Transverse colon (tissue), 4 donors: ENCODE data around the gene AIP. TPM values are rescaled to one million over a fixed set of nuclear protein-coding genes. Genes with fewer than 3 reads are reported as not detected.

ENCODE experiments used
- DNase-seq: peaks from one replicate; pipeline ENCODE4 v3.0.0-alpha.2; 2019
- H3K27ac ChIP-seq, 4 donors: fragments of 200-600 bp; sonication (generic); 2 replicates each; pipeline ENCODE4 v1.5.1; 2016 to 2018; ENCODE audit warnings: inconsistent platforms in 4 of 4
- H3K27me3 ChIP-seq: fragments of 200-600 bp; sonication (generic); 2 replicates; pipeline ENCODE4 v1.5.1; 2017; ENCODE audit warnings: inconsistent platforms
- H3K36me3 ChIP-seq, 4 donors: fragments of 200-600 bp; sonication (generic); 2 replicates each; pipeline ENCODE4 v1.5.1; 2017 to 2019; ENCODE audit warnings: inconsistent platforms in 4 of 4
- H3K4me1 ChIP-seq, 4 donors: fragments of 200-600 bp; sonication (generic); 2 replicates each; pipeline ENCODE4 v1.5.1; 2017 to 2020; ENCODE audit warnings: inconsistent platforms in 4 of 4
- H3K4me3 ChIP-seq, 4 donors: fragments of 200-600 bp; sonication (generic); 1 replicate in 1 of 4; 2 replicates in 3 of 4; pipeline versions ENCODE4 v1.5.1 to v1.6.1; 2017 to 2019; ENCODE audit warnings: inconsistent platforms in 4 of 4
- H3K9me3 ChIP-seq, 2 donors: fragments of 200-600 bp; sonication (generic); 2 replicates each; pipeline ENCODE4 v1.5.1; 2017 to 2019; ENCODE audit warnings: inconsistent platforms in 2 of 2
- CTCF ChIP-seq, 5 experiments: fragments of 200-600 bp in 3 of 5; fragments of 450-650 bp in 2 of 5; sonication (generic) in 3 of 5; IDR thresholded peaks; 1 replicate in 2 of 5; 2 replicates in 3 of 5; pipeline ENCODE4 v1.5.1; 2016 to 2017; ENCODE audit warnings: antibody characterized with exemption in 5 of 5, inconsistent platforms in 3 of 5, mild to moderate bottlenecking in 2 of 5, moderate library complexity in 1 of 5
- EP300 ChIP-seq: sonication (generic); formaldehyde crosslinking; IDR thresholded peaks from one replicate; pipeline ENCODE4 v1.6.1; 2017; ENCODE audit warnings: antibody characterized with exemption, low read depth
- POLR2A ChIP-seq: fragments of 450-650 bp; IDR thresholded peaks from one replicate; pipeline ENCODE4 v1.6.1; 2016; ENCODE audit warnings: antibody characterized with exemption, mild to moderate bottlenecking, moderate library complexity
- POLR2AphosphoS5 ChIP-seq, 3 donors: sonication (generic); formaldehyde crosslinking; IDR thresholded peaks; one replicate each; pipeline ENCODE4 v1.6.1; 2016; ENCODE audit warnings: antibody characterized with exemption in 3 of 3
- WGBS, 2 donors: methylation state at CpG; one replicate each; pipeline ENCODE4 v1.1.5; 2018; ENCODE audit warnings: low coverage in 1 of 2; 5-methylcytosine and 5-hydroxymethylcytosine counted together
- in situ Hi-C, 4 donors: fragments of 200-750 bp; cut with MboI; loops; one replicate each; pipeline versions ENCODE4 v1.15.0 to v1.15.1; 2017; ENCODE audit warnings: low sequenced_read_pairs in 3 of 4, low pct_ligation_motif_present in 1 of 4, low pct_unique_long_range_greater_than_20kb in 1 of 4
- intact Hi-C: fragments of 100-400 bp; cut with DNase I; formaldehyde crosslinking; loops from one replicate; pipeline ENCODE4 v1.15.1; 2023; ENCODE audit warnings: low total_unique reads
- total RNA-seq, 4 donors: library from RNA; depleted of rRNA; stranded (reverse); fragments of >200 nt; gene quantifications; one replicate each; pipeline ENCODE4 v1.1.0, GENCODE V29; 2016

AIP gene
- total RNA-seq, 4 donors from 2014 or later: 32.9 to 71.5 (median 57.6) TPM

- H3K4me3 ChIP-seq: peak overlapping the region in 1 of 4 donors; percentile 41
- WGBS, 2 donors: 70% methylated on average over 26 of the region's 26 CpGs; no CpG with 5 or more reads in 1 of the 2 donors
- intact Hi-C loops: no loop called here
- no peaks in the 10 kb centered on the region for H3K27me3 ChIP-seq
- in situ Hi-C loops: no loop called here
- H3K27ac ChIP-seq: peak overlapping the region in 2 of 4 donors; percentile 72 to 83
- TF ChIP-seq POLR2A: no peak
- TF ChIP-seq CTCF (IDR thresholded peaks at IDR 0.05): no peak
- no peak for TF ChIP-seq EP300
- no peak for TF ChIP-seq POLR2AphosphoS5 (IDR thresholded peaks at IDR 0.05)
- H3K36me3 ChIP-seq: peaks cover 0 to 20% (median 7%) of the 10 kb centered on the region in 4 donors
- no peaks in the 10 kb centered on the region for H3K9me3 ChIP-seq
- H3K4me1 ChIP-seq: peaks cover 0 to 19% (median 8%) of the 10 kb centered on the region in 4 donors
- no peak for DNase-seq
Measured at GRCh38 chr11:67435031-67435726, 47.6 kb upstream of the AIP start.

DNA sequence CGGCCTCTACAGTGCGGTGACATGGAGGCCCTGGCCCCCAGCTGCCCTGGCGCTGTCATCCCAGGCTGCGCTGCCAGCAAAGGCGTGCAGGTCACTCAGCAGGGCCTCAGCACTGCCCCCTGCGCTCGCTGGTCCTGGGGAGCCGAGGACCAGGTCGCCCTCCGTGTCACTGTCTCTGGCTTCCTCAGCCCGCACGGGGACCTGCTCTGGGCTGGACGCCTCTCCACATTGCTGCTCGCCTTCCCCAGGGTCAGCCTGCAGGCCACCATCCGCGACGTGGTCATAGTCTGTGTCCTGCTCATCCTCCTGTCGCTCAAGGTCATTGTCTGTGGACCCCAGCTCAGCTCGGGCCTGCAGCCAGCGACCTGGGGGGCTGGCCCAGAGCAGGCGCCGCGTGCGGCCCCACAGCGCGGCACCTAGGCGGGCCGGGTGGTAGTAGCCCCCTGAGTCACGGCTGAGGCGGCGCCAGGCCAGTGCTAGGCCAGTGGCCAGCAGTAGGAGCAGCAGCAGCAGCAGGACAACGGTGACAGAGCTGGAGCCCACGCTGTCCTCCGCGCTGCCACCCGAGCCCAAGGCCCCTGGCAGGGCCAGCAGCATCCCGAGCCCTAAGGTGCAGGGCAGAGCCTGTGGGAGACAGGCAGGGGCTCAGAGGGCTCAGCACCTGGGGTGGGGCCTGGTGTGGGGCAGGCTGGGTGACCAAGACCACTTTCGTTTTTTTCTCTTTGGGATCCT lies 46.9 kb upstream of the AIP start:
- Histone ChIP-seq H3K27me3 (no peaks in the 10 kb centered on the region), H3K9me3 (no peaks in the 10 kb centered on the region), H3K4me1 (peaks cover 0 to 24% (median 10%) of the 10 kb centered on the region in 4 donors), H3K4me3 (peak overlapping the region in 1 of 4 donors; percentile 41), H3K27ac (peak overlapping the region; percentile 72 to 83 (median 74)), H3K36me3 (peaks cover 0 to 20% (median 7%) of the 10 kb centered on the region in 4 donors)
- no peak for DNase-seq
- TF ChIP-seq POLR2AphosphoS5 (IDR thresholded peaks at IDR 0.05) (peak in 1 of 3 donors; percentile 4), POLR2A (peak; percentile 13), EP300 (no peak), CTCF (IDR thresholded peaks at IDR 0.05) (no peak)
- in situ Hi-C loops (no loop called here), intact Hi-C loops (no loop called here)
- WGBS, 2 donors: 76% methylated on average over 33 of the region's 38 CpGs; no CpG with 5 or more reads in 1 of the 2 donors

GRCh38 chr11:67436459-67437081 lies 46.3 kb upstream of the AIP start:
- Histone ChIP-seq H3K27me3 (no peaks in the 10 kb centered on the region), H3K4me3 (peak overlapping the region in 2 of 4 donors; percentile 15 to 41), H3K27ac (peak overlapping the region; percentile 72 to 83 (median 74)), H3K9me3 (no peaks in the 10 kb centered on the region), H3K36me3 (peaks cover 0 to 20% (median 5%) of the 10 kb centered on the region in 4 donors), H3K4me1 (peaks cover 0 to 27% (median 12%) of the 10 kb centered on the region in 4 donors)
- 44 to 45% methylated on average over 6 of the region's 6 CpGs for WGBS, 2 donors
- peak; percentile 78 for DNase-seq
- intact Hi-C loops (no loop called here), in situ Hi-C loops (no loop called here)
- TF ChIP-seq EP300 (no peak), POLR2AphosphoS5 (IDR thresholded peaks at IDR 0.05) (no peak), POLR2A (no peak), CTCF (IDR thresholded peaks at IDR 0.05) (no peak)
